Measurements from ENCODE around the gene ATP2B3.

DNA sequence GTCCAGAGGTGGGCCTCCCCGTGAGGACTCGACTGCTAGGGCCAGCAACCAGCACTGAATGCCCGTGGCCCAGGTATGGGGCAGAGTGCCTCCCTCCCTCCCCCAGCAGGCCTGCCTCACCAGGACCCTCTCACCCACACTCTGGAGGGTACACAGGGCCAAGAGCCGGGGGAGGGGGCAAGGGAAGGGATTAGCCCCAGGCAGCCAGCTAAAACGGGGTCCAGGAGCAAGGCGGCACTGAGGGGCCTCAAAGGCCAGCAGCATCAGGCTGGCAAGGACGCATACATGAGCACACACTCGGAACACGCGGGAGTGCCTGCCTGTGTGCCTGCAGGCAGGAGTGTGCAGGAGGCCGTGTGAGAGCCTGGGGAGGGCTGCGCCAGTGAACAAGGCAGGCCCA, 111.2 kb downstream of the ATP2B3 start:
- TF ChIP-seq POLR2A (IDR thresholded peaks at IDR 0.05; ENCODE audit: low read depth, low read length) (no peak), POLR2AphosphoS5 (IDR thresholded peaks at IDR 0.05; ENCODE audit: low read depth, low read length) (no peak), SPI1 (IDR thresholded peaks at IDR 0.05; ENCODE audit: low read depth, low read length) (no peak)
